GM19397 (cell line): ENCODE measurements around the gene TOMT.

Source experiments
- ATAC-seq: cut with Tn5 transposase; IDR thresholded peaks from one replicate; pipeline ENCODE4 v1.9.1; 2021; ENCODE audit warnings: mild to moderate bottlenecking, moderate library complexity; ENCODE audit not compliant: unreplicated experiment

The TOMT gene

DNA sequence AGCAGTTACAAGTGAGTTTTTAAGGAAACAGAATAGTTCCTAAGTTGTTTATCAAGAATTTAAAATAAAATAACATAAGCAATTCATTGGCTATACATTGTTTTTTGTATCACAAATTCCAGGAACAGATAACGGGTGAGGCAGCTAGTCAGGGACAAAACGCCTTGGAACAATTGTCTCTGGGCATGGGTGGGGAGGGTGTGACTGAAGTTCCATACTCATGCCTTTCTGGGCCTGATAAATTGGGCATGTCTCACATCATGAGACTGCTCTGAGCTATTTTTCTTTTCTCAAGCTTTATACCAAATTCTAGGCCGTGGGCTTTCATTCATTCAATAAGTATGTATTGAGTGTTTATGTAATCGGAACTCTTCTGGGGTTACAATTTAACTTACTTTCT lies 51.4 kb downstream of the TOMT start:
- no peak for ATAC-seq
